HepG2 (cell line): Measurements from ENCODE around the gene XKR7. TPM values are rescaled to one million over a fixed set of nuclear protein-coding genes. Genes with fewer than 3 reads are reported as not detected.

Source experiments
- ATAC-seq: fragments of 200-7000 bp; cut with Tn5 transposase; 3 replicates; pipeline ENCODE4 v1.9.1; 2020; ENCODE audit warnings: mild to moderate bottlenecking, moderate library complexity
- BruUV-seq: library from RNA; stranded (reverse); fragments of 400-500 nt; replicated peaks from 2 replicates; lab custom pipeline; 2021; lab: Mats Ljungman, UMichigan
- CTCF ChIA-PET: fragments of 300-600 bp; formaldehyde crosslinking; extraction: SDS; loops from one replicate; lab custom pipeline; 2021; ENCODE audit warnings: low total read pairs, inconsistent platforms, low intra/inter-chr PET ratio; lab: Yijun Ruan, JAX
- POLR2A ChIA-PET: fragments of 350-600 bp; sonication (Branson Sonifier 250); formaldehyde crosslinking; loops from one replicate; lab custom pipeline; 2020; ENCODE audit warnings: antibody characterized with exemption, inconsistent platforms; lab: Yijun Ruan, JAX
- DNase-seq: peaks from one replicate; pipeline ENCODE4 v3.0.0-alpha.2; 2015; ENCODE audit warnings: low spot score
- FAIRE-seq: peaks from 3 replicates; lab custom pipeline; 2011; peaks lifted over from hg19 to GRCh38; lab: Jason Lieb, UNC
- H2AFZ ChIP-seq: one replicate; pipeline ENCODE4 v1.6.1; 2011; ENCODE audit warnings: low read length, inconsistent platforms
- H3K27ac ChIP-seq: fragments of 300-600 bp; 3 replicates; pipeline ENCODE4 v1.8.0; 2011; ENCODE audit warnings: mixed run types, mild to moderate bottlenecking, mixed read lengths, low read length, inconsistent platforms; ENCODE audit not compliant: insufficient read depth; ENCODE audit errors: extremely low read length
- H3K27me3 ChIP-seq, 2 experiments: fragments of 200-600 bp in 1 of 2; 2 replicates in 1 of 2; 3 replicates in 1 of 2; pipeline versions ENCODE4 v1.6.0 to v1.8.0; 2011; ENCODE audit warnings: low read length in 2 of 2, mild to moderate bottlenecking in 2 of 2, moderate library complexity in 2 of 2, inconsistent platforms in 1 of 2; ENCODE audit not compliant: insufficient read depth in 2 of 2, control insufficient read depth in 1 of 2
- H3K36me3 ChIP-seq, 2 experiments: fragments of 200-600 bp in 1 of 2; replicated peaks in 1 of 2; 2 replicates in 1 of 2; 3 replicates in 1 of 2; pipeline versions ENCODE4 v1.5.1 to v1.8.0; 2011; ENCODE audit warnings: low read length in 2 of 2, inconsistent platforms in 1 of 2; ENCODE audit not compliant: insufficient read depth in 2 of 2, control insufficient read depth in 1 of 2
- H3K4me1 ChIP-seq: 2 replicates; pipeline ENCODE4 v1.5.1; 2012; ENCODE audit warnings: low read length, inconsistent platforms; ENCODE audit not compliant: insufficient read depth
- H3K4me2 ChIP-seq: 2 replicates; pipeline ENCODE4 v1.6.0; 2011; ENCODE audit warnings: low read depth, low read length, inconsistent platforms
- H3K4me3 ChIP-seq, 3 experiments: fragments of 200-600 bp in 1 of 3; sonication (generic), shearing (Covaris generic) in 1 of 3; replicated peaks in 1 of 3; 2 replicates each; pipeline ENCODE4 v1.5.1; 2011 to 2016; ENCODE audit warnings: low read length in 3 of 3, inconsistent platforms in 2 of 3, low read depth in 2 of 3, mild to moderate bottlenecking in 2 of 3, control low read depth in 1 of 3, mixed read lengths in 1 of 3; ENCODE audit not compliant: insufficient read depth in 1 of 3
- H3K79me2 ChIP-seq: one replicate; pipeline ENCODE4 v1.6.1; 2011; ENCODE audit warnings: low read length, inconsistent platforms; ENCODE audit not compliant: insufficient read depth
- H3K9ac ChIP-seq: 2 replicates; pipeline ENCODE4 v1.6.0; 2011; ENCODE audit warnings: mild to moderate bottlenecking, low read depth, low read length, inconsistent platforms; ENCODE audit not compliant: insufficient read depth
- H3K9me3 ChIP-seq: 2 replicates; pipeline ENCODE4 v1.5.1; 2012; ENCODE audit warnings: mild to moderate bottlenecking, low read length
- H4K20me1 ChIP-seq: 2 replicates; pipeline ENCODE4 v1.6.0; 2011; ENCODE audit warnings: inconsistent platforms, mild to moderate bottlenecking, low read length, moderate library complexity; ENCODE audit not compliant: insufficient read depth
- ATF5 ChIP-seq: sonication (generic); formaldehyde crosslinking; IDR thresholded peaks from 2 replicates; pipeline ENCODE4 v1.4.0; 2020; ENCODE audit warnings: mild to moderate bottlenecking, low read depth, missing genetic modification reagents
- ELF3 ChIP-seq: IDR thresholded peaks from 2 replicates; pipeline ENCODE4 v1.6.1; 2016; ENCODE audit warnings: missing genetic modification reagents, missing compliant biosample characterization
- JUN ChIP-seq: sonication (generic); formaldehyde crosslinking; IDR thresholded peaks from 2 replicates; pipeline ENCODE4 v1.4.0; 2020; ENCODE audit warnings: mild to moderate bottlenecking, missing genetic modification reagents
- KAT7 ChIP-seq: IDR thresholded peaks from 2 replicates; pipeline ENCODE4 v1.6.1; 2018; ENCODE audit warnings: borderline replicate concordance, missing compliant biosample characterization
- KDM5B ChIP-seq: sonication (generic); formaldehyde crosslinking; IDR thresholded peaks from 2 replicates; pipeline ENCODE4 v1.4.0; 2020; ENCODE audit warnings: missing genetic modification reagents, mild to moderate bottlenecking, borderline replicate concordance
- MLLT10 ChIP-seq: sonication (generic); formaldehyde crosslinking; IDR thresholded peaks from 2 replicates; pipeline ENCODE4 v1.4.0; 2020; ENCODE audit warnings: missing genetic modification reagents
- SETDB1 ChIP-seq: sonication (generic); formaldehyde crosslinking; IDR thresholded peaks from 2 replicates; pipeline ENCODE4 v1.5.1; 2020; ENCODE audit warnings: missing genetic modification reagents, mild to moderate bottlenecking, borderline replicate concordance
- SMARCE1 ChIP-seq: fragments of 450-650 bp; IDR thresholded peaks from 2 replicates; pipeline ENCODE4 v1.6.1; 2017; ENCODE audit warnings: borderline replicate concordance
- SMC3 ChIP-seq: IDR thresholded peaks from 2 replicates; pipeline ENCODE4 v1.6.1; 2011; ENCODE audit warnings: low read length, improper control_type of control experiment
- YY1 ChIP-seq: IDR thresholded peaks from 2 replicates; pipeline ENCODE4 v1.6.1; 2011; ENCODE audit warnings: low read length, low read depth, moderate library complexity, mild to moderate bottlenecking; ENCODE audit not compliant: insufficient read depth, insufficient replicate concordance
- ZBTB10 ChIP-seq: sonication (generic); formaldehyde crosslinking; IDR thresholded peaks from 2 replicates; pipeline ENCODE4 v1.4.0; 2020; ENCODE audit warnings: missing genetic modification reagents, borderline replicate concordance
- ZKSCAN5 ChIP-seq: sonication (generic); formaldehyde crosslinking; IDR thresholded peaks from 2 replicates; pipeline ENCODE4 v1.5.1; 2020; ENCODE audit warnings: mild to moderate bottlenecking, missing genetic modification reagents
- ZNF513 ChIP-seq: sonication (generic); formaldehyde crosslinking; conservative IDR thresholded peaks from 2 replicates; pipeline ENCODE4 v1.5.0; 2020; ENCODE audit warnings: missing genetic modification reagents
- ZNF564 ChIP-seq: sonication (generic); formaldehyde crosslinking; IDR thresholded peaks from 2 replicates; pipeline ENCODE4 v1.8.1; 2023; ENCODE audit warnings: mild to moderate bottlenecking, missing genetic modification reagents
- ZNF770 ChIP-seq: sonication (generic); formaldehyde crosslinking; IDR thresholded peaks from 2 replicates; pipeline ENCODE4 v1.5.0; 2020; ENCODE audit warnings: mild to moderate bottlenecking, missing genetic modification reagents
- ZNF878 ChIP-seq: sonication (generic); formaldehyde crosslinking; IDR thresholded peaks from 2 replicates; pipeline ENCODE4 v1.8.1; 2023; ENCODE audit warnings: mild to moderate bottlenecking, missing genetic modification reagents, moderate library complexity
- WGBS: methylation state at CpG from one replicate; pipeline ENCODE4 v1.1.6; 2017; ENCODE audit warnings: low lambda C conversion rate; 5-methylcytosine and 5-hydroxymethylcytosine counted together
- in situ Hi-C: cut with HindIII; loops from 2 replicates; pipeline ENCODE4 v1.10.0; 2017; ENCODE audit warnings: low pct_unique_long_range_greater_than_20kb; ENCODE audit not compliant: extremely low pct_ligation_motif_present
- intact Hi-C: fragments of 100-400 bp; cut with micrococcal nuclease; formaldehyde crosslinking; loops from one replicate; pipeline ENCODE4 v1.10.0; 2022; ENCODE audit not compliant: unreplicated experiment
- polyA plus RNA-seq, 8 experiments: library from polyadenylated mRNA; depleted of rRNA in 3 of 8; stranded (reverse) in 7 of 8; unstranded in 1 of 8; fragments of >200 nt; fragmentation: Illumina TruSeq in 4 of 8; extraction: Trizol in 4 of 8; gene quantifications; 2 replicates each; pipeline versions ENCODE4 v1.2.1 to v1.2.3, GENCODE V29; 2011 to 2016; ENCODE audit warnings: low read depth in 4 of 8, missing spikeins in 1 of 8, mixed read lengths in 1 of 8; ENCODE audit not compliant: insufficient read depth in 1 of 8
- total RNA-seq, 5 experiments: library from RNA; depleted of rRNA; stranded (reverse); fragments of >200 nt; fragmentation: Illumina TruSeq; extraction: Trizol; gene quantifications; 2 replicates each; pipeline ENCODE4 v1.2.3, GENCODE V29; 2016; ENCODE audit warnings: low read depth in 1 of 5

Gene XKR7
- total and polyA plus RNA-seq, 2 of the 13 experiments (the other 11 are each of a cell fraction or from before 2014, with no cell fraction given): not detected

DNA sequence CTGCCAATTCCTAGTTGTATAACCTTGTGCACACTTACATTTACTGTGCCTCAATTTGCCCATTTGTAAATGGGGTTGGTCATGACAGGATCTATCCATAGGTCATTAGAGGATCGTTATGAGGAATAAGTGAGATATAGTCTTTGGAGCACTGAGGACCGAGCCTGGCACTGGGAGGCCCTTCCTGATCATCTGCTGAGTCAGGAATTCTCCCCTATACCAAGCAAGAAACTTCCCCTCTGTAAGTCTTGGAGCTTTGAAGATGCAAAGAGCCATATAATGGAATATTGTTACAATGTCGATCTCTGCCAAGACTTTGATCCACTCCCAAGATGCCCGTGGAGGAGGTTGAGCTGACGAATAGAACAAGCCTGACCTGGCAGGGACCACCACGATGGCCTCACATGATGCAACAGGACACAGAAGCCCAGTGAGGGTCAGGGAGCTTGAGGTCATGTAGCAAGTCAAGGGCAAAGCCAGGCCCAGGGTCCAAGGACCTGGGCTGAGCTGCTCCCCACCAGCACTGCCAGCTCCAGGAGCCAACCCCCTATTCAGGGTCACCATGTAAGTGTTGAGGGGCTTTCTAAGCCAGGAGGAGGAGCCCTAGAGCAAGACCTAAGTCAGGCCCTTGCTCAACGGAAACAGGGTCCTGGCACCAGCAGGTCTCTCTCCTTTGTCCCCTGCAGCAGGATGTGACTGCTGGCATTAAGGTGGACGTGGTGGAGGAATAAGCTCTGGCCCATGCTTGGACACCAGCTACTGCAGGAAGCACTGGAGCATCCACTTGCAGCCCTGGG is 32.8 kb upstream of the XKR7 start (continued):
- no peak for TF ChIP-seq ZNF770 (CRISPR knock-in tag)
- no peak for TF ChIP-seq SETDB1 (CRISPR knock-in tag)
- no peak for TF ChIP-seq ZKSCAN5
- 0 out of 2 replicates have a peak, but pooled peaks have one; percentile 24 for TF ChIP-seq JUN
- TF ChIP-seq SMC3: peak; percentile 18; the same call in 1 of the 2 replicates
- peak; percentile 50; the same call in 1 of the 2 replicates for TF ChIP-seq KDM5B (CRISPR knock-in tag)
- no peak for TF ChIP-seq ATF5

DNA sequence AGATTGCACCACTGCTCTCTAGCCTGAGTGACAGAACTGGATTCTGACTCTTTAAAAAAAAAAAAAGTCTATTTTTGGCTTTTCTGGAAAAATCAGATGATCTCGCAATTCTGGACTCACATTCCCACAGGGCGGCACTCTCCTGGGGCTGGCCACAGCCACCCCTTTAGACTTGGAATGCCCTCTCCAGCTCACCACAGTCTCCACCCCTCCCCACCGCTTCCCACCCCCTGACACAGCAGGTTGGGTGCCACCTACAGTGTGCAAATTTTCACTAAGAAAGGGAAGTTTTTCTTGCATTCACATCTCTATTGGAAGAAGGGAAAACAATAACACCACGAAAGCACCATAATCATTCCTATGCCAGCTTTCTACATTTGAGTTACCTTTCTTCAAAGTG is 31.5 kb upstream of the XKR7 start:
- in situ Hi-C loops (no loop called here), intact Hi-C loops (no loop called here)
- POLR2A ChIA-PET: interaction anchor here (1.7 kb wide), 1 partner anchor 16 kb away, joined by 6 read pairs; the partner anchor contains the start of gene PDRG1
- Histone ChIP-seq H3K9ac (no peak overlapping the region), H4K20me1 (no peaks in the 10 kb centered on the region), H2AFZ (no peak overlapping the region), H3K4me1 (no peaks in the 10 kb centered on the region), H3K79me2 (no peaks in the 10 kb centered on the region), H3K27me3 (peaks cover 0 to 15% of the 10 kb centered on the region in 2 experiments; a peak in 2 of 5 replicates), H3K9me3 (no peaks in the 10 kb centered on the region), H3K36me3 (no peaks in the 10 kb centered on the region), H3K4me3 (no peak overlapping the region), H3K27ac (no peak overlapping the region), H3K4me2 (no peak overlapping the region)
- ATAC-seq (no peak), FAIRE-seq (no peak), DNase-seq (no peak)
- CTCF ChIA-PET: no interaction called here
- BruUV-seq: no TSS peak
- WGBS: 67% methylated on average over 4 of the region's 4 CpGs
- TF ChIP-seq ZNF564 (no peak), KAT7 (CRISPR knock-in tag) (no peak), ZNF878 (CRISPR knock-in tag) (no peak), MLLT10 (no peak), SMARCE1 (no peak), ZBTB10 (CRISPR knock-in tag) (no peak), YY1 (no peak), ELF3 (CRISPR knock-in tag) (no peak), ZNF513 (no peak)
